ENCODE data around the gene SGIP1. TPM values are rescaled to one million over a fixed set of nuclear protein-coding genes. Genes with fewer than 3 reads are reported as not detected.

The SGIP1 gene
- total and polyA plus RNA-seq, 2 experiments from 2014 or later, result 2.4 to 6.1 TPM

GRCh38 chr1:66679140-66679539 is 145.2 kb downstream of the SGIP1 start:
- Mint-ChIP-seq H3K4me3 (no peak overlapping the region), H3K27ac (no peak overlapping the region), H3K9me3 (no peaks in the 10 kb centered on the region), H3K27me3 (ENCODE audit: insufficient read depth, low read depth, poor library complexity) (no peaks in the 10 kb centered on the region), H3K36me3 (ENCODE audit: low read depth) (no peaks in the 10 kb centered on the region), H3K4me1 (no peaks in the 10 kb centered on the region)
- no peak for TF ChIP-seq ZNF462 (CRISPR knock-in tag; IDR thresholded peaks at IDR 0.05)
- no peak for TF ChIP-seq JUNB (IDR thresholded peaks at IDR 0.05; ENCODE audit: unreplicated experiment)
- no peak for TF ChIP-seq REST (IDR thresholded peaks at IDR 0.05; ENCODE audit: unreplicated experiment)
- TF ChIP-seq NANOG (IDR thresholded peaks at IDR 0.05; ENCODE audit: borderline replicate concordance), result no peak
- TF ChIP-seq ETS1 (IDR thresholded peaks at IDR 0.05), result no peak
- TF ChIP-seq CREB1 (CRISPR knock-in tag; IDR thresholded peaks at IDR 0.05; ENCODE audit: low read depth), result no peak
- no peak for TF ChIP-seq ZNF114 (CRISPR knock-in tag; IDR thresholded peaks at IDR 0.05)
- no peak for TF ChIP-seq ZNF331 (CRISPR knock-in tag; IDR thresholded peaks at IDR 0.05; ENCODE audit: low read depth)
- no peak for TF ChIP-seq EZH2 (IDR thresholded peaks at IDR 0.05; ENCODE audit: low read depth, unreplicated experiment)
- no peak for TF ChIP-seq STAT1 (IDR thresholded peaks at IDR 0.05; ENCODE audit: unreplicated experiment)
- TF ChIP-seq POLR2AphosphoS5 (IDR thresholded peaks at IDR 0.05; ENCODE audit: low read depth), result no peak
- no peak for TF ChIP-seq CTCF (conservative IDR thresholded peaks at IDR 0.05; ENCODE audit: low read depth in 2 of 2)
- no peak for TF ChIP-seq EZH2phosphoT487 (IDR thresholded peaks at IDR 0.05; ENCODE audit: unreplicated experiment)
- Histone ChIP-seq H3K4me2 (no peak overlapping the region), H3K9me2 (ENCODE audit: insufficient read depth) (no peaks in the 10 kb centered on the region), H3K4me1 (ENCODE audit: insufficient read depth) (no peaks in the 10 kb centered on the region), H3K4me3 (no peak overlapping the region), H3K27me3 (ENCODE audit: insufficient read depth) (no peaks in the 10 kb centered on the region), H3K27ac (ENCODE audit: low read depth) (no peak overlapping the region), H3K79me2 (replicated peaks; ENCODE audit: insufficient read depth) (no peaks in the 10 kb centered on the region), H4K20me1 (replicated peaks; ENCODE audit: insufficient read depth) (no peaks in the 10 kb centered on the region), H3K36me3 (ENCODE audit: insufficient read depth) (no peaks in the 10 kb centered on the region), H3F3A (replicated peaks; ENCODE audit: low read depth) (no peaks in the 10 kb centered on the region), H2AFZ (no peak overlapping the region)
- ATAC-seq (no peak), DNase-seq (ENCODE audit: low spot score) (no peak)

All from GM23338 (cell line).